IMR-90 (cell line): Measurements from ENCODE around the gene USP7. TPM values are rescaled to one million over a fixed set of nuclear protein-coding genes. Genes with fewer than 3 reads are reported as not detected.

ENCODE experiments used
- ATAC-seq: fragments of 200-7000 bp; cut with Tn5 transposase; 2 replicates; pipeline ENCODE4 v1.9.1; 2020; ENCODE audit warnings: low read depth, mild to moderate bottlenecking, moderate library complexity
- BruUV-seq: library from RNA; stranded (reverse); fragments of 400-500 nt; replicated peaks from 2 replicates; lab custom pipeline; 2021; lab: Mats Ljungman, UMichigan
- CTCF ChIA-PET: fragments of 300-600 bp; formaldehyde crosslinking; extraction: SDS; loops from one replicate; lab custom pipeline; 2021; ENCODE audit warnings: antibody characterized with exemption; lab: Yijun Ruan, JAX
- POLR2A ChIA-PET: fragments of 300-600 bp; sonication (Branson Sonifier 250); formaldehyde crosslinking; loops from one replicate; lab custom pipeline; 2022; ENCODE audit warnings: antibody characterized with exemption; ENCODE audit not compliant: unreplicated experiment; lab: Charles Lee
- DNase-seq: peaks from one replicate; pipeline ENCODE4 v3.0.0; 2013
- H2AFZ ChIP-seq: replicated peaks from 2 replicates; pipeline ENCODE3; 2013; ENCODE audit warnings: low read length, mild to moderate bottlenecking; ENCODE audit not compliant: poor library complexity
- H2AK5ac ChIP-seq: 2 replicates; pipeline ENCODE4 v1.6.1; 2013; ENCODE audit warnings: low read depth, low read length, inconsistent platforms
- H2AK9ac ChIP-seq: replicated peaks from 2 replicates; pipeline ENCODE3; 2013; ENCODE audit warnings: mild to moderate bottlenecking, low read depth, low read length, moderate library complexity; ENCODE audit not compliant: poor library complexity
- H2BK120ac ChIP-seq: 2 replicates; pipeline ENCODE4 v1.6.1; 2013; ENCODE audit warnings: low read depth, low read length, inconsistent platforms
- H2BK15ac ChIP-seq: 3 replicates; pipeline ENCODE4 v1.6.1; 2013; ENCODE audit warnings: low read depth, low read length, inconsistent platforms
- H2BK20ac ChIP-seq: 2 replicates; pipeline ENCODE4 v1.6.1; 2013; ENCODE audit warnings: low read depth, mild to moderate bottlenecking, inconsistent platforms, low read length, moderate library complexity
- H2BK5ac ChIP-seq: 2 replicates; pipeline ENCODE4 v1.6.1; 2013; ENCODE audit warnings: mild to moderate bottlenecking, low read depth, low read length, inconsistent platforms; ENCODE audit not compliant: poor library complexity, severe bottlenecking
- H3K14ac ChIP-seq: replicated peaks from 2 replicates; pipeline ENCODE4 v1.6.1; 2013; ENCODE audit warnings: low read depth, low read length, inconsistent platforms
- H3K18ac ChIP-seq: 2 replicates; pipeline ENCODE4 v1.6.1; 2013; ENCODE audit warnings: low read depth, low read length, control low read depth
- H3K23ac ChIP-seq: 2 replicates; pipeline ENCODE4 v1.6.1; 2013; ENCODE audit warnings: low read depth, low read length, inconsistent platforms
- H3K27ac ChIP-seq: 2 replicates; pipeline ENCODE4 v1.5.1; 2013; ENCODE audit warnings: mild to moderate bottlenecking, control low read depth, low read length; ENCODE audit not compliant: insufficient read depth
- H3K27me3 ChIP-seq: 2 replicates; pipeline ENCODE4 v1.6.1; 2013; ENCODE audit warnings: low read length; ENCODE audit not compliant: control insufficient read depth, insufficient read depth
- H3K36me3 ChIP-seq: 2 replicates; pipeline ENCODE4 v1.6.1; 2013; ENCODE audit warnings: low read length, mixed read lengths; ENCODE audit not compliant: control insufficient read depth, insufficient read depth
- H3K4ac ChIP-seq: 2 replicates; pipeline ENCODE4 v1.6.1; 2013; ENCODE audit warnings: low read depth, low read length, inconsistent platforms
- H3K4me1 ChIP-seq: 2 replicates; pipeline ENCODE4 v1.6.1; 2013; ENCODE audit warnings: low read length, mixed read lengths; ENCODE audit not compliant: control insufficient read depth, insufficient read depth
- H3K4me2 ChIP-seq: 2 replicates; pipeline ENCODE4 v1.6.1; 2013; ENCODE audit warnings: low read depth, mild to moderate bottlenecking, control low read depth, low read length, moderate library complexity
- H3K4me3 ChIP-seq: 2 replicates; pipeline ENCODE4 v1.5.1; 2013; ENCODE audit warnings: low read depth, mild to moderate bottlenecking, control low read depth, low read length, moderate library complexity; ENCODE audit not compliant: insufficient read depth
- H3K56ac ChIP-seq: 2 replicates; pipeline ENCODE4 v1.6.1; 2013; ENCODE audit warnings: low read length, inconsistent platforms; ENCODE audit not compliant: insufficient read depth; ENCODE audit errors: extremely low read depth
- H3K79me1 ChIP-seq, 2 experiments: 2 replicates each; pipeline ENCODE4 v1.6.1; 2013; ENCODE audit warnings: low read length in 2 of 2, inconsistent platforms in 1 of 2, low read depth in 1 of 2
- H3K9ac ChIP-seq: 2 replicates; pipeline ENCODE4 v1.6.1; 2013; ENCODE audit warnings: low read depth, low read length, control low read depth
- H3K9me1 ChIP-seq: 2 replicates; pipeline ENCODE4 v1.6.1; 2013; ENCODE audit warnings: low read length, inconsistent platforms; ENCODE audit not compliant: insufficient read depth
- H3K9me3 ChIP-seq: 2 replicates; pipeline ENCODE4 v1.6.1; 2013; ENCODE audit warnings: low read length; ENCODE audit not compliant: control insufficient read depth, insufficient read depth
- H4K20me1 ChIP-seq: 2 replicates; pipeline ENCODE4 v1.6.1; 2013; ENCODE audit warnings: low read length, inconsistent platforms; ENCODE audit not compliant: insufficient read depth
- H4K5ac ChIP-seq: 2 replicates; pipeline ENCODE4 v1.6.1; 2013; ENCODE audit warnings: mild to moderate bottlenecking, low read depth, low read length, control low read depth
- H4K8ac ChIP-seq, 2 experiments: 2 replicates each; pipeline ENCODE4 v1.6.1; 2013; ENCODE audit warnings: low read depth in 2 of 2, low read length in 2 of 2, control low read depth in 1 of 2, inconsistent platforms in 1 of 2
- H4K91ac ChIP-seq: 2 replicates; pipeline ENCODE4 v1.6.1; 2013; ENCODE audit warnings: low read depth, low read length, inconsistent platforms; ENCODE audit not compliant: insufficient read depth
- BHLHE40 ChIP-seq: fragments of 150-350 bp; IDR thresholded peaks from 2 replicates; pipeline ENCODE4 v1.6.1; 2016; ENCODE audit warnings: mild to moderate bottlenecking, low read depth, low read length
- CEBPB ChIP-seq: IDR thresholded peaks from 2 replicates; pipeline ENCODE4 v1.6.1; 2012; ENCODE audit warnings: low read depth, low read length, improper control_type of control experiment
- CHD1 ChIP-seq: IDR thresholded peaks from 2 replicates; pipeline ENCODE4 v1.6.1; 2012; ENCODE audit warnings: low read depth, low read length, improper control_type of control experiment
- CTCF ChIP-seq: conservative IDR thresholded peaks from 2 replicates; pipeline ENCODE4 v1.5.1; 2012; ENCODE audit warnings: mild to moderate bottlenecking, low read depth, low read length, improper control_type of control experiment
- FOS ChIP-seq: fragments of 150-350 bp; IDR thresholded peaks from 2 replicates; pipeline ENCODE4 v1.6.1; 2016; ENCODE audit warnings: low read depth, low read length
- MAFK ChIP-seq: IDR thresholded peaks from 2 replicates; pipeline ENCODE4 v1.6.1; 2012; ENCODE audit warnings: low read depth, low read length, improper control_type of control experiment
- MAZ ChIP-seq: IDR thresholded peaks from 2 replicates; pipeline ENCODE4 v1.6.1; 2012; ENCODE audit warnings: low read depth, mild to moderate bottlenecking, low read length, improper control_type of control experiment, moderate library complexity, borderline replicate concordance
- MXI1 ChIP-seq: IDR thresholded peaks from 2 replicates; pipeline ENCODE4 v1.6.1; 2012; ENCODE audit warnings: low read depth, mild to moderate bottlenecking, low read length, moderate library complexity, borderline replicate concordance
- NFE2L2 ChIP-seq: fragments of 150-350 bp; IDR thresholded peaks from 2 replicates; pipeline ENCODE4 v1.6.1; 2016; ENCODE audit warnings: low read depth, mild to moderate bottlenecking, low read length
- POLR2A ChIP-seq: IDR thresholded peaks from 2 replicates; pipeline ENCODE4 v1.6.1; 2012; ENCODE audit warnings: mild to moderate bottlenecking, low read depth, low read length
- RAD21 ChIP-seq: IDR thresholded peaks from 2 replicates; pipeline ENCODE4 v1.6.1; 2012; ENCODE audit warnings: low read length, improper control_type of control experiment
- RCOR1 ChIP-seq: IDR thresholded peaks from 2 replicates; pipeline ENCODE4 v1.6.1; 2012; ENCODE audit warnings: mild to moderate bottlenecking, low read length, improper control_type of control experiment; ENCODE audit not compliant: insufficient replicate concordance
- RFX5 ChIP-seq: IDR thresholded peaks from 2 replicates; pipeline ENCODE4 v1.8.0; 2012; ENCODE audit warnings: low read depth, mild to moderate bottlenecking, low read length, moderate library complexity
- SMC3 ChIP-seq: fragments of 150-350 bp; IDR thresholded peaks from 2 replicates; pipeline ENCODE4 v1.6.1; 2016; ENCODE audit warnings: low read depth, mild to moderate bottlenecking, antibody characterized with exemption, low read length, moderate library complexity
- WGBS, 2 experiments: methylation state at CpG; one replicate each; pipeline versions ENCODE4 v1.1.5 to v1.1.7; 2013; ENCODE audit warnings: missing lambda C conversion rate in 2 of 2; ENCODE audit not compliant: insufficient read length in 1 of 2; ENCODE audit errors: extremely low coverage in 2 of 2; 5-methylcytosine and 5-hydroxymethylcytosine counted together
- dilution Hi-C: fragments of 300-500 bp; cut with HindIII; formaldehyde crosslinking; loops from one replicate; pipeline ENCODE4 v1.14.3; 2018; ENCODE audit warnings: low sequenced_read_pairs; ENCODE audit not compliant: unreplicated experiment
- in situ Hi-C: fragments of 300-500 bp; cut with MboI; formaldehyde crosslinking; loops from 3 replicates; pipeline ENCODE4 v1.14.3; 2019; ENCODE audit warnings: low sequenced_read_pairs, inconsistent platforms, mixed read lengths
- intact Hi-C: fragments of 100-400 bp; cut with micrococcal nuclease; formaldehyde crosslinking; loops from 2 replicates; pipeline ENCODE4 v1.10.0; 2022
- polyA plus RNA-seq, 3 experiments: library from polyadenylated mRNA; depleted of rRNA; stranded (reverse); fragments of >200 nt; gene quantifications; 2 replicates each; pipeline ENCODE4 v1.2.3, GENCODE V29; 2012; ENCODE audit warnings: low replicate concordance in 1 of 3
- total RNA-seq: library from RNA; depleted of rRNA; stranded (reverse); fragments of >200 nt; gene quantifications from 2 replicates; pipeline ENCODE4 v1.2.3, GENCODE V29; 2012
- TF ChIP-seq, protein P1 (sequence below): fragments of 150-350 bp; IDR thresholded peaks from 2 replicates; pipeline ENCODE4 v1.6.1; 2016; ENCODE audit warnings: low read depth, mild to moderate bottlenecking, low read length, moderate library complexity, borderline replicate concordance

USP7 gene
- total and polyA plus RNA-seq, 2 of the 4 experiments (the other 2 are of a cell fraction), result 17.8 to 28.3 TPM

DNA sequence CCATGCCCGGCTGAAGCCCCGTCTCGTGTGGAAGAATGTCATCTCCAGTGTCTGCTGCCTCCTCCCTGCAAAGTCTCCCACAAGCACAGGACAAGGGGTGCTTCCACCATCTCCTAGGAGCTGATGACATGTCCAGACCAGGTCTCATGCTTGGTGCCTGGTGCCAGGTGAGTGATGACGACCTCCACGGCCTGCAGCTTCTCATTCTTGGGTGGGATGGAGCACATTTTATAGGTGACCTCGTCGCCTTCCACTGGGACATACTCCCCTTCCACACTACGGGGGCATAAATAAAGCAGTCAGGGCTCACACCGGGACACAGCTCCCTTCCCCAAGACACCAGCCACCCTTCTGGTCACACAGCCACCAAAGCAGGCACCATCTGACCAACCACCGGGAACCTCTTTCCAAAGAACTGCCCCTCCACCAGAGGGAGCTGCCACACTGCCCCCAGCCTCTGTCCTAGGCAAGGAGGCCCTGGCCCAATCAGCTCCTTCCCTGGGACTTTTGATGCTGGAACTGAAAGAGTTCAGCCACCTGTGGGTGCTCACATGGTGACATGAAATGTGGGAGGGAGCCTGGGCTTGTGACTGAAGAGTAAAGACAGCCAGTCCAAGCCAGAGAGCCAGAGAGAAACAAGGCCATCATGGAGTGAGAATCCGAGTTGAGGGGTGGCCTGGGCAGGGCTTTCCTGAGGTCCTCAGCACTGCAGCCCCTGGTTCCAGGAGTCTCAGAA lies 108.5 kb downstream of the USP7 start:
- Histone ChIP-seq H3K14ac (no peak overlapping the region), H3K27ac (no peak overlapping the region), H4K5ac (no peak overlapping the region), H4K8ac (no peak overlapping the region), H3K9ac (no peak overlapping the region), H2BK120ac (no peak overlapping the region), H3K9me3 (no peaks in the 10 kb centered on the region), H3K23ac (no peak overlapping the region), H3K9me1 (peaks cover 7% of the 10 kb centered on the region; the same call in 1 of the 2 replicates), H3K27me3 (no peaks in the 10 kb centered on the region), H2BK5ac (no peak overlapping the region), H3K79me1 (peaks cover 24 to 78% of the 10 kb centered on the region in 2 experiments; a peak in 3 of 4 replicates), H3K36me3 (peaks cover 71% of the 10 kb centered on the region), H4K20me1 (peaks cover 59% of the 10 kb centered on the region), H2AK9ac (no peak overlapping the region), H3K4ac (no peak overlapping the region), H2AFZ (no peak overlapping the region), H3K18ac (no peak overlapping the region), H2BK15ac (no peak overlapping the region), H3K4me2 (no peak overlapping the region), H4K91ac (no peak overlapping the region), H2BK20ac (no peak overlapping the region), H3K56ac (no peak overlapping the region), H3K4me3 (no peak overlapping the region), H2AK5ac (no peak overlapping the region), H3K4me1 (peaks cover 8% of the 10 kb centered on the region)
- DNase-seq (no peak), ATAC-seq (no peak)
- ChIA-PET CTCF (no interaction called here), POLR2A (no interaction called here)
- TF ChIP-seq POLR2A (no peak), NFE2L2 (no peak), MXI1 (no peak), CTCF (no peak), CEBPB (no peak), SMC3 (no peak), BHLHE40 (no peak), FOS (no peak), MAZ (no peak), RAD21 (no peak), RFX5 (no peak), RCOR1 (no peak), MAFK (no peak), CHD1 (no peak)
- TF ChIP-seq, protein P1, sequence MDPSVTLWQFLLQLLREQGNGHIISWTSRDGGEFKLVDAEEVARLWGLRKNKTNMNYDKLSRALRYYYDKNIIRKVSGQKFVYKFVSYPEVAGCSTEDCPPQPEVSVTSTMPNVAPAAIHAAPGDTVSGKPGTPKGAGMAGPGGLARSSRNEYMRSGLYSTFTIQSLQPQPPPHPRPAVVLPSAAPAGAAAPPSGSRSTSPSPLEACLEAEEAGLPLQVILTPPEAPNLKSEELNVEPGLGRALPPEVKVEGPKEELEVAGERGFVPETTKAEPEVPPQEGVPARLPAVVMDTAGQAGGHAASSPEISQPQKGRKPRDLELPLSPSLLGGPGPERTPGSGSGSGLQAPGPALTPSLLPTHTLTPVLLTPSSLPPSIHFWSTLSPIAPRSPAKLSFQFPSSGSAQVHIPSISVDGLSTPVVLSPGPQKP, result no peak
- dilution Hi-C loops, result no loop called here
- 94% methylated on average over 3 of the region's 11 CpGs; no CpG with 5 or more reads in 1 of the 2 experiments for WGBS, 2 experiments
- intact Hi-C loops, result no loop called here
- no TSS peak for BruUV-seq
- in situ Hi-C loops, result no loop called here
